ENCODE measurements around the gene STX16.

The STX16 gene

GRCh38 chr20:58619077-58619863 lies 31.8 kb upstream of the STX16 start:
- H3K27ac ChIP-seq, result no peak overlapping the region
- no peak for TF ChIP-seq CTCF (conservative IDR thresholded peaks at IDR 0.05)

- TF ChIP-seq CTCF (conservative IDR thresholded peaks at IDR 0.05), result no peak
- H3K27ac ChIP-seq, result no peak overlapping the region
These were observed 31.1 kb upstream of the STX16 start for GRCh38 chr20:58619864-58620431.

- no peak overlapping the region for H3K27ac ChIP-seq
- no peak; the same call in 1 of the 2 replicates for TF ChIP-seq CTCF (conservative IDR thresholded peaks at IDR 0.05)
These were observed 29.1 kb upstream of the STX16 start for GRCh38 chr20:58621906-58622548.

GRCh38 chr20:58622671-58623578 lies 28.2 kb upstream of the STX16 start:
- TF ChIP-seq CTCF (conservative IDR thresholded peaks at IDR 0.05), result no peak
- H3K27ac ChIP-seq, result no peak overlapping the region

- H3K27ac ChIP-seq, result no peak overlapping the region
- TF ChIP-seq CTCF (conservative IDR thresholded peaks at IDR 0.05), result no peak
These were observed 27.3 kb upstream of the STX16 start for GRCh38 chr20:58623579-58624473.

- no peak for TF ChIP-seq CTCF (conservative IDR thresholded peaks at IDR 0.05)
- no peak overlapping the region for H3K27ac ChIP-seq
These were observed 26.4 kb upstream of the STX16 start for GRCh38 chr20:58624687-58625086.

Data from VCaP (cell line).